Rectal smooth muscle tissue (tissue), 1 donor: Measurements from ENCODE around the gene AP5M1.

Source experiments
- H3K27ac ChIP-seq: one replicate; pipeline ENCODE4 v1.7.0; 2013; ENCODE audit warnings: low read depth, low read length, inconsistent platforms
- H3K27me3 ChIP-seq: one replicate; pipeline ENCODE4 v1.7.0; 2013; ENCODE audit warnings: low read length; ENCODE audit not compliant: control insufficient read depth, insufficient read depth
- H3K36me3 ChIP-seq: one replicate; pipeline ENCODE4 v1.7.0; 2013; ENCODE audit warnings: low read length; ENCODE audit not compliant: control insufficient read depth, insufficient read depth
- H3K4me1 ChIP-seq: one replicate; pipeline ENCODE4 v1.7.0; 2013; ENCODE audit warnings: low read length; ENCODE audit not compliant: control insufficient read depth, insufficient read depth
- H3K4me3 ChIP-seq: one replicate; pipeline ENCODE4 v1.7.0; 2013; ENCODE audit warnings: low read length
- H3K9ac ChIP-seq: one replicate; pipeline ENCODE4 v1.7.0; 2013; ENCODE audit warnings: low read length

Gene AP5M1

DNA sequence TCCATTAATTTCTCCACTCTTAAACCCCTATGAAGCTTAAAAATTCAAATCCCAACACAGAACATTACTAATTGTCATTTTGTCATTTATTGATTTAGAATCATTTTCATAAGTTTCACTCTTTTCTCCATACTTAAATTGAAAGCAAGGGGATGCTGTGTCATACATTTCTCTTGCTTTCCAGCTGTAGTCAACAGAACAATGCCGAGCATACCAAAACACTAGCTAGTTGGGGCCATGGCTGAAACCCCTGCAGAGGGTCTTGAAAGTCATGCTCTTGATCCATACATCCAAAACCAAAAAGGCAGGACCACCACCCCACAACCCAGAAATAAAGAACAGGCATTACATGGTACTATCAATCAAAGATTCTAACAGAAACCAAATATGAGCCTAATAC is 9.1 kb upstream of the AP5M1 start:
- Histone ChIP-seq H3K9ac (no peak overlapping the region), H3K36me3 (no peaks in the 10 kb centered on the region), H3K4me3 (no peak overlapping the region), H3K27me3 (no peaks in the 10 kb centered on the region), H3K27ac (no peak overlapping the region), H3K4me1 (no peaks in the 10 kb centered on the region)

DNA sequence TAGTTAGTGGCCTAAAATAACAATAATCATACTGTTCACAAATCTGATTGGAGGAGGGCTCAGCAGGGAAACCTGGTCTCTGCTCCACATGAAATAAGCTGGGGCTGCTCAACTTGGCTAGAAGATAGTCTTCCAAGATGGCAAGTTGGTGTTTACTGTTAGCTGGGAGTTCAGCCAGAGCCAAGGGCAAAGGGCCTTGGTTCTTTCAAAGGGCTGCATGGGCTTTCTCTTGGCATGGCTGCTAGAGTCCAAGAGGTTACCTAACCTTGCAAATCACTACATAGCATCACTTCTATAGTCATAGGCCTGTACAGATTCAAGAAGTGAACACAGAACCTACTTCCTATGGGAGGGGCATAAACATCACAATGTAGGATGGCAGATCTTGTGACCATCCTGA is 7.2 kb upstream of the AP5M1 start:
- no peaks in the 10 kb centered on the region for H3K4me1 ChIP-seq
- H3K27ac ChIP-seq: no peak overlapping the region
- H3K27me3 ChIP-seq: no peaks in the 10 kb centered on the region
- H3K4me3 ChIP-seq: no peak overlapping the region
- H3K36me3 ChIP-seq: no peaks in the 10 kb centered on the region
- no peak overlapping the region for H3K9ac ChIP-seq

DNA sequence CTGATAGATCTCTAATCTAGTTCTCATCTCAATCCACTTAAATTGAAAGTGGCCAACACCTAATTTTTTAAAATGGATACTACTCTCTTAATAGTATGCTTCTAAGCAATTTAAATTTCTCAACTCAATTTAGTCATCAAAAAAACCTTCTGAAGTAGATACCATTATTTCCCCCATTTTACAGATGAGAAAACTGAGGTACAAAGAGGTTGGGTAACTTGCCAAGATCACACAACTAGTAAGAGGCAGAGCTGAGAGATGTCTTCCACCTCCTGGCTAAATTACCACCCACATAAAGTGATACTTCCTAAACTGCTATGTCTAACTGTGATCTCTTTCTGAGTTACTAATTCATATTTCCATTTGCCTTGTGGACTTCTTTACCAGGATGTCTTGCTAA is 6.7 kb upstream of the AP5M1 start:
- H3K9ac ChIP-seq: no peak overlapping the region
- no peaks in the 10 kb centered on the region for H3K27me3 ChIP-seq
- H3K4me3 ChIP-seq: no peak overlapping the region
- H3K4me1 ChIP-seq: no peaks in the 10 kb centered on the region
- H3K27ac ChIP-seq: no peak overlapping the region
- no peaks in the 10 kb centered on the region for H3K36me3 ChIP-seq

DNA sequence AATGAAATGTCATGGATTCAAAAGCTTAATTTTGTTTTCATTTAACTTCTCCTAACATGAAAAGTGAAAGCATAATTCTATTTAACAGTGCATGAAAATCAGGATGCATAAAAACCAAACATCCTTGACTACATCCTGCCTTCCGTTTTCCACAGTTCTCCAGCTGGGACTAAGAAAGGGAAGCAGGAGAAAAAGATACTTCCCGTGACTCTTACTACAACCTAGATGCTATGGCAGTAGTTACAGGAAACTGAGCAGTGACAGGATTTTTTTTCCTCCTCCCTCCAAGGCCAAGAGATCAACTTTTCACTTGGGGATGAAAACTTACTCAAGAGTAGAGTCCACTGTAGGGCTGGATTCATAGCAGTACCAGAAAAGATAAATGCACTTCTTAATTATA is 2.7 kb upstream of the AP5M1 start:
- no peak overlapping the region for H3K4me3 ChIP-seq
- H3K9ac ChIP-seq: no peak overlapping the region
- no peak overlapping the region for H3K27ac ChIP-seq
- peaks cover under 1% of the 10 kb centered on the region for H3K36me3 ChIP-seq
- H3K4me1 ChIP-seq: peaks cover 12% of the 10 kb centered on the region
- H3K27me3 ChIP-seq: no peaks in the 10 kb centered on the region

DNA sequence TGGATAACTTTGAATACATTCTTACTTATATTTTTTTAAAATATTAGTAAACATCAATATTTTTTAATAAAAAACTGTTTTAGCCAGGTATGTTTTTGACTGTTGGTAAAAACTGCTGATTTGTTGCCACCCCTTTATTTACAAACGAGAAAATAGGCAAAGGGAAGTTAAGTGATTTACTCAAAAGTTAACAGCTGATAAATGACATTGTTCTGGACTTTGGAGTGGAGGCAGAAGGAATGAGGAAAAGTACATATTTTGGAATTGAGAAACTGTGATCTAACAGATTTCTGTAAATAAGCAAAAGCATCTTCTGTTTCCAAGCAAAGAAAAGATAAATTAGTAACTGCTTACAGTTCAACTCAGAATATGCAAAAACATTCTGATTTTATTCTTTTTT is 4.5 kb downstream of the AP5M1 start:
- peaks cover 8% of the 10 kb centered on the region for H3K4me1 ChIP-seq
- no peak overlapping the region for H3K4me3 ChIP-seq
- H3K9ac ChIP-seq: no peak overlapping the region
- H3K27me3 ChIP-seq: no peaks in the 10 kb centered on the region
- peaks cover 6% of the 10 kb centered on the region for H3K36me3 ChIP-seq
- no peak overlapping the region for H3K27ac ChIP-seq

DNA sequence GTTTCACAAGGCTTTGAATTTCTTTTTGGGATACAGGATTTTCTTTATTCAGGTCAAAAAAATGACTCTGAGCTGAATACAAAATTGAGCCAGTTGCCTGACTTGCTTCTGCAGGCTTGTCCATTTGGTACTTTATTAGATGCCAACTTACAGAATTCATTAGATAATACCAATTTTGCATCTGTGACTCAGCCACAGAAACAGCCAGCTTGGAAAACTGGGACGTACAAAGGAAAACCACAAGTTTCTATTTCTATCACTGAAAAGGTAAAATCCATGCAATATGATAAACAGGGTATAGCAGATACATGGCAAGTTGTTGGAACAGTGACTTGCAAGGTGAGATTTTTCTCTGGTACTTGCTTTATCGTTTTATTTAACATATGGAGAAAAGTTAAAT is 5.8 kb downstream of the AP5M1 start:
- H3K36me3 ChIP-seq: peaks cover 7% of the 10 kb centered on the region
- no peak overlapping the region for H3K9ac ChIP-seq
- H3K27ac ChIP-seq: no peak overlapping the region
- no peak overlapping the region for H3K4me3 ChIP-seq
- H3K4me1 ChIP-seq: peaks cover 8% of the 10 kb centered on the region
- H3K27me3 ChIP-seq: no peaks in the 10 kb centered on the region

DNA sequence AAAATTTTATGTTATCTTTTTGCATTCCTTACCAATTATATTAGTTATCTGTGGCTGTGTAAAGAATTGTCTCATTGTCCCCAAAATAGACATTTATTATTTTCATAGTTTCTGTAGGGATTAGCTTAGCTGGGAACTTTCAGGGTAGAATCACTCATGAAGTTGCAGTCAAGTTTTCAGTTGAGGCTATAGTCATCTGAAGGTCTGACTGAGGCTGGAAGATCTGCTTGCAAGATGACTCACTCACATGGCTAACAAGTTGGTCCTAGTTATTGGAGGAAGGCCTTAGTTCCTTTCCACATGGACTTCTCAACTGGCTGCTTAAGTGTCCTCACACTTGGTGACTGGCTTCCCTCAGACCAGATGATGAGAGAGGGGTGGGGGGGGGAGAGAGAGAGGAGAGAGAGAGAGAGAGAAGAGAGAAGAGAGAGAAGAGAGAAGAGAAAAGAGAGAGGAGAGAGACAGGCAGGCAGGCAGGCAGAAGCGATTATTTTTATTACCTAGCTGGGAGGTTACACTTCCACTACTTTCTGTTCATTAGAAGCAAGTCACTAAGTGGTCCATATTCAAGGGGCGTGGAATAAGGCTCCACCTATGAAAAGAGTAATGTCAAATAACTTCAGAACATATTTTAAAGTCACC is 6.4 kb downstream of the AP5M1 start:
- peaks cover 8% of the 10 kb centered on the region for H3K4me1 ChIP-seq
- peaks cover 7% of the 10 kb centered on the region for H3K36me3 ChIP-seq
- H3K27me3 ChIP-seq: no peaks in the 10 kb centered on the region
- no peak overlapping the region for H3K27ac ChIP-seq
- H3K9ac ChIP-seq: no peak overlapping the region
- no peak overlapping the region for H3K4me3 ChIP-seq

DNA sequence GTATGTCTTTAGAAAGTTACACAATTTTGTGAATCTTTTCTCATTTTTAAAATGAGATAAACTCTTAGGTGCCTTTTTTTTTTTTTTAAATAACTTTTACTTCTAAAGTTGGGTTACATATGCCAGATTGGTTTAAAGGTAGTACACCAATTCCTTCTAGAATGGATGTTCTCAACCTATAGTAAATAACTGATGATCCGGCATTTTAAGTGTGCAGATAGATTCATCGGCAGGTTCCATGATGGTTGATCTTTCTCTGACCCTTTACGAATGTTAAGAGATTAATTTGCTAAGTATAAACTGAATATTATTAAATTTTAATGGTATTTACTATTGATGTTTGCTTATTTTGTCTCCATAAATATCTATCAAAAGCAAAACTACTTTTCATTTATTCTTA is 8.3 kb downstream of the AP5M1 start:
- H3K9ac ChIP-seq: no peak overlapping the region
- no peaks in the 10 kb centered on the region for H3K27me3 ChIP-seq
- no peak overlapping the region for H3K4me3 ChIP-seq
- no peaks in the 10 kb centered on the region for H3K4me1 ChIP-seq
- H3K36me3 ChIP-seq: peaks cover 11% of the 10 kb centered on the region
- no peak overlapping the region for H3K27ac ChIP-seq

DNA sequence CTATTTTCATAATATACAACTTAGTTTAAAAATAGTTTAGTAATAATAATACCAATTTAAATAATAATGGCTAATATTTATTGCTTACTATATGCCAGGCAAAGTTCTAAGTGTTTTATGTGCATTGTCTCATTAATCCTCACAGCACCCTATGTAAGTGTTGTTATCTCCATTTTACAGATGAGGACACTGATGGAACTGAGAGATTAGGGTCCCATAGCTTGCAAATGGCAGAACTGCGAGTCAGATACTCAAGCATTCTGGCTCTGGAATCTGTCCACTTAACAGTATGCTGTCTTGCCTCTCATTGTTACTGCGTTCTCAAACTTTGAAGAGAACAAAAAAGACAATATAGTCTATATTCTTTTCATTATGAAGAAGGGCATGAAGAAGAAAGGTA is 19.0 kb downstream of the AP5M1 start:
- no peak overlapping the region for H3K27ac ChIP-seq
- H3K4me1 ChIP-seq: no peaks in the 10 kb centered on the region
- H3K4me3 ChIP-seq: no peak overlapping the region
- H3K36me3 ChIP-seq: peaks cover 4% of the 10 kb centered on the region
- H3K9ac ChIP-seq: no peak overlapping the region
- H3K27me3 ChIP-seq: no peaks in the 10 kb centered on the region

DNA sequence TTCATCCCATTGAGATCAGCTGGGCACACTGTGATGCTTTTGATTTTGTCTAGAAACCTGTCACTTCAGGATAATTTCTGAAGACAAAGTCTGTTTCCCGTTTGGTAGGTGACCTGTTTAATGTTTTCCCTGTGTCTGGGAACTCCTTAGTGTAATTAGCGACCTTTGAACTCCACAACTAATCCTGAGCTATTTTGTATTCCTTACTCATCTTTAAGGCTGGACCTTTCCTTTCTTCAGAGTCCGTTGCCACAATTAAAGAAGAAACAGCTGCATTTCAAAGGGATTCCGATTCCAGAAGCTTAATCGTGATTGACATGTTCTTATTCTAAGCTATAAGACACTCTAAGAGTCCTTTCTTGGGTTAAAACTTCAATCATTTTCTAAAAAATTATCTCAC is 22.0 kb downstream of the AP5M1 start:
- Histone ChIP-seq H3K27me3 (no peaks in the 10 kb centered on the region), H3K9ac (no peak overlapping the region), H3K4me1 (no peaks in the 10 kb centered on the region), H3K27ac (no peak overlapping the region), H3K36me3 (no peaks in the 10 kb centered on the region), H3K4me3 (no peak overlapping the region)

DNA sequence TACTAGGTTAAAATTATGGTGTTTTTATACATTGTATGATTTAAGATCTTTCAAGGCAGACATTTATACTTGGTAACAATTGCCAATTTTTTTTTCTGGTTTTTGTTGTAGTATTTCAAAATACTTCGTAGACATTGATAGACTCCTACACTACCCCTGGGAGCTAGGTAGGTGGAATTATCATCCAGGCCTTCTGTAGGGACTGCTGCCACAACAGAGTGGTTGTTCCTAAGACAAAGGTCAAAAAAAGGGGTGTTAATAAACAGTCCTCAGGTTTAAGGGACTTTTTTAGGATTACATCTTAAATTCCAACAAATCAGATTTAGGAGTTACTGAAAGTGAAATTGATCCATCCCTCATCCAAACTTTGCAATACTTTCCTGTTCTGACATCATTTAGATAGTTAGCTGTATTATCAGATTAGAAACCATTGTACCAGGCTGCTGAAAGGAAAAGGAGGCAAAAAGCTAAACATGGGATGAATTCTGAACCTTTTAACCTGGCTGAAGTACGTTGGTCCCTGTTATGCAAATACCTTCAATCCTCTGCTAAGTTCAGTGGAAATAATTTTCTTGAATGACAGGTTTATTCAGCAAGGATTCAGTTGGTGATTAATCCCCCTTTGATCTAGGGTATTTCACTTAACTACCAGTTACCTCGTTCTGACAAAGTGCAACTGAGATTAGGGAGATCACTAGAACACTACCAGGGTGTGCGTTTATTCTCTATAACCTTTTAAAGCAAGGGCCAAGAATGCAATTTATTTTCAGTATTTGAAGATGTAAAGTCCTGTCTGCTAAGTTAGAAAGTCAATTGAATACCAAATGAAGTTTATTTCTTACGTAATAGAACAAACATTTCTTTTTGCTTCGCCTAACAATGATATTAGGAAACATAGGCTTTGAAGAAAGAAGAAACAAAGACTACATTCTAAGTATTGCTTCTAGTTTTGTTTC is 23.2 kb downstream of the AP5M1 start:
- Histone ChIP-seq H3K9ac (no peak overlapping the region), H3K27ac (no peak overlapping the region), H3K4me3 (no peak overlapping the region), H3K4me1 (no peaks in the 10 kb centered on the region), H3K36me3 (no peaks in the 10 kb centered on the region), H3K27me3 (no peaks in the 10 kb centered on the region)

DNA sequence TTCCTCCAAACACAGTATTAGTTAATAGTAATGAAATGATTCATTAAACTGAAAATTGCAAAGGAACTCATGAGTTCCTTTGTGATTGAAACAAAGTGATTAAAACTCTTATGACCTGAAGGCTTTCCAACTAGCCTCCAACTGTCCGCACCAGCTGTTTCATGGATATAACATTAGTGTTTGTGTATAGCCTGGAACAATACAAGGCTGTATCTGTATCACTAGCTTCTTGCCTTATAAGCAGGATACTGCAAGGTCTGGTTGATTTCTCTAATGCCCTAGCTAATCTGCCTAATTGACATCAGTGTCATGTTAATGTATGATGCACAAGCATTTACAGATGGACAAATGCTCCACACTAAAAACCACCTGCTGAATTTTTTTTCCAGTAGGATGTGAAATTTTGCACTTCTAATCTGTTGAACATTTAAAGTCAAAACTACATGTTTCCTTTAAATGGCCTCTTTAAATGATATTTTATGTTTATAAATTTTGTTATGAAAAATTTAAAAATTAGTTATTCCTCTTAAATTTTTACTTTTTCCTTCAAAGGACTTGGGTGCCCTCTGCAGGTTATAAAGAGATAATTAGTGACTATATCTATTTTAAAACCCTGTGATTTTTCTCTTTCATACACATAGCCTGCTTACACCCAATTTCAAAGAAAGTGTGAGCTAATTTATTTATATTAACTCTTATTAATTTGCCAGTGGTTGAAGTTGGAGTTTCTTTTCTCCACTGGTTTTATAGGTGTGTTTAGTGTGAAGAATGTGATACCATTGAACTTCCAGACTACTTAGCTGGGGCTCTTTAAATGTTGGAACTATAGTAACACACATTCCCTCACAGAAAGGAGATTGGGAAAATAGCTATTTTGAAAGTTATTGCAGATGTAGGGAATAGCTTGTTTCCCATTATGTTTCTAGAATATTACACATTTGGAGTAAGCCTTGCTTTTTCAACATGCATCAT is 25.4 kb downstream of the AP5M1 start:
- no peaks in the 10 kb centered on the region for H3K27me3 ChIP-seq
- no peak overlapping the region for H3K9ac ChIP-seq
- H3K27ac ChIP-seq: no peak overlapping the region
- H3K4me3 ChIP-seq: no peak overlapping the region
- no peaks in the 10 kb centered on the region for H3K36me3 ChIP-seq
- no peaks in the 10 kb centered on the region for H3K4me1 ChIP-seq
